GM23248 (cell line): ENCODE data around the gene OR8H2. TPM values are rescaled to one million over a fixed set of nuclear protein-coding genes. Genes with fewer than 3 reads are reported as not detected.
"Not testable (repeated sequence)": the region's sequence is repeated elsewhere in the genome, so short reads cannot be mapped to it uniquely, and the experiment has no call there.

Source experiments
- DNase-seq: peaks from one replicate; pipeline ENCODE4 v3.0.0-alpha.2; 2015
- H2AFZ ChIP-seq: fragments of 200-600 bp; sonication (generic); 2 replicates; pipeline ENCODE4 v1.6.1; 2016; ENCODE audit warnings: antibody characterized with exemption
- H3F3A ChIP-seq: fragments of 200-600 bp; sonication (generic); 2 replicates; pipeline ENCODE4 v1.6.1; 2016; ENCODE audit warnings: mild to moderate bottlenecking, antibody characterized with exemption, mixed run types; ENCODE audit not compliant: insufficient read depth
- H3K27ac ChIP-seq: fragments of 200-600 bp; sonication (generic); 2 replicates; pipeline ENCODE4 v1.5.1; 2016; ENCODE audit warnings: mild to moderate bottlenecking
- H3K27me3 ChIP-seq: fragments of 200-600 bp; sonication (generic); replicated peaks from 2 replicates; pipeline ENCODE4 v1.6.1; 2016; ENCODE audit warnings: mild to moderate bottlenecking; ENCODE audit not compliant: insufficient read depth
- H3K36me3 ChIP-seq: fragments of 200-600 bp; sonication (generic); 2 replicates; pipeline ENCODE4 v1.6.1; 2016; ENCODE audit warnings: low read depth, mild to moderate bottlenecking
- H3K4me1 ChIP-seq: fragments of 200-600 bp; sonication (generic); 2 replicates; pipeline ENCODE4 v1.6.1; 2016; ENCODE audit warnings: mild to moderate bottlenecking; ENCODE audit not compliant: insufficient read depth
- H3K4me2 ChIP-seq: fragments of 200-600 bp; sonication (generic); one replicate; pipeline ENCODE4 v1.6.1; 2016; ENCODE audit warnings: mild to moderate bottlenecking; ENCODE audit not compliant: unreplicated experiment
- H3K4me3 ChIP-seq: fragments of 200-600 bp; sonication (generic); 2 replicates; pipeline ENCODE4 v1.5.1; 2016; ENCODE audit warnings: mild to moderate bottlenecking
- H3K79me2 ChIP-seq: fragments of 200-600 bp; sonication (generic); 2 replicates; pipeline ENCODE4 v1.6.1; 2016; ENCODE audit warnings: mild to moderate bottlenecking; ENCODE audit not compliant: insufficient read depth
- H3K9ac ChIP-seq: fragments of 200-600 bp; sonication (generic); 2 replicates; pipeline ENCODE4 v1.6.1; 2016; ENCODE audit warnings: mild to moderate bottlenecking
- H3K9me2 ChIP-seq: fragments of 200-600 bp; sonication (generic); 2 replicates; pipeline ENCODE4 v1.6.1; 2016; ENCODE audit warnings: mixed run types, mild to moderate bottlenecking, moderate library complexity; ENCODE audit not compliant: insufficient read depth
- H3K9me3 ChIP-seq: fragments of 200-600 bp; sonication (generic); one replicate; pipeline ENCODE4 v1.6.1; 2017; ENCODE audit warnings: low read depth
- H4K20me1 ChIP-seq: fragments of 200-600 bp; sonication (generic); 2 replicates; pipeline ENCODE4 v1.6.0; 2016; ENCODE audit not compliant: insufficient read depth
- EZH2 ChIP-seq: fragments of 200-600 bp; sonication (generic); IDR thresholded peaks from 2 replicates; pipeline ENCODE4 v1.6.1; 2018; ENCODE audit warnings: antibody characterized with exemption, mild to moderate bottlenecking; ENCODE audit not compliant: insufficient read depth, poor library complexity, severe bottlenecking
- EZH2phosphoT487 ChIP-seq: fragments of 200-600 bp; sonication (generic); IDR thresholded peaks from 2 replicates; pipeline ENCODE4 v1.6.1; 2018; ENCODE audit warnings: antibody characterized with exemption, moderate library complexity, mild to moderate bottlenecking, low read depth; ENCODE audit not compliant: insufficient read depth
- WGBS, 2 experiments: methylation state at CpG; one replicate each; pipeline ENCODE4 v1.1.6; 2015 to 2017; ENCODE audit warnings: low lambda C conversion rate in 2 of 2, low coverage in 1 of 2; ENCODE audit errors: missing lambda C conversion rate in 2 of 2; 5-methylcytosine and 5-hydroxymethylcytosine counted together
- in situ Hi-C: fragments of 300-500 bp; cut with MboI; formaldehyde crosslinking; loops from 2 replicates; pipeline ENCODE4 v1.15.0; 2020
- polyA plus RNA-seq: library from polyadenylated mRNA; unstranded; fragments of >200 nt; fragmentation: Nextera tagmentation; extraction: Ambion mirVana; gene quantifications from 2 replicates; pipeline ENCODE4 v1.2.1, GENCODE V29; 2016
- total RNA-seq: library from RNA; depleted of rRNA; stranded (reverse); fragments of >200 nt; shearing (Covaris generic); gene quantifications from 2 replicates; pipeline ENCODE4 v1.2.3, GENCODE V29; 2014; rRNA removed

The OR8H2 gene
- not detected in 2 replicates for total RNA-seq
- polyA plus RNA-seq: not detected in 2 replicates

- no peaks in the 10 kb centered on the region for H3K9me2 ChIP-seq
- no peaks in the 10 kb centered on the region for H4K20me1 ChIP-seq
- no peaks in the 10 kb centered on the region for H3K79me2 ChIP-seq
- H3K9me3 ChIP-seq: no peaks in the 10 kb centered on the region
- no peak within 1 kb of the TSS for H3K4me2 ChIP-seq
- no peaks in the 10 kb centered on the region for H3K4me1 ChIP-seq
- no peak within 1 kb of the TSS for H3K9ac ChIP-seq
- H3K27ac ChIP-seq: no peak within 1 kb of the TSS
- DNase-seq: no peak
- no peaks in the 10 kb centered on the region for H3K27me3 ChIP-seq
- no peaks in the 10 kb centered on the region for H3F3A ChIP-seq
- no peak within 1 kb of the TSS for H3K4me3 ChIP-seq
- no peak for TF ChIP-seq EZH2phosphoT487
- TF ChIP-seq EZH2: no peak
- no peaks in the 10 kb centered on the region for H3K36me3 ChIP-seq
- no peak within 1 kb of the TSS for H2AFZ ChIP-seq
- in situ Hi-C loops: no loop called here
Measured at GRCh38 chr11:56103210-56103737, at the start of gene OR8H2. TSS of gene OR8H2 (plus strand) at chr11:56103687. CDS start at chr11:56105043, 1,356 bp downstream.

- H3K79me2 ChIP-seq, H4K20me1 ChIP-seq, H3F3A ChIP-seq, H3K9me2 ChIP-seq, in situ Hi-C loops, H3K4me1 ChIP-seq, H3K4me2 ChIP-seq, H3K36me3 ChIP-seq, H3K4me3 ChIP-seq, H3K27me3 ChIP-seq, H3K9ac ChIP-seq, H2AFZ ChIP-seq, H3K9me3 ChIP-seq, H3K27ac ChIP-seq, DNase-seq: not testable (repeated sequence)
- 24 to 34% methylated on average over 4 of the region's 4 CpGs for WGBS, 2 experiments
Measured at GRCh38 chr11:56056366-56056765, 47.1 kb upstream of the OR8H2 start.

- H3K9me2 ChIP-seq, H3K4me1 ChIP-seq, H3K79me2 ChIP-seq, H3K36me3 ChIP-seq, H3K27me3 ChIP-seq, DNase-seq, H3K4me3 ChIP-seq, H3K9ac ChIP-seq, H3F3A ChIP-seq, H3K9me3 ChIP-seq, H2AFZ ChIP-seq, H3K27ac ChIP-seq, H4K20me1 ChIP-seq, in situ Hi-C loops, H3K4me2 ChIP-seq: not testable (repeated sequence)
- WGBS, 2 experiments: 9 to 11% methylated on average over 7 of the region's 7 CpGs
Measured at GRCh38 chr11:56057661-56058237, 45.7 kb upstream of the OR8H2 start.

- in situ Hi-C loops: not testable (repeated sequence)
- 31 to 32% methylated on average over 7 of the region's 7 CpGs for WGBS, 2 experiments
Measured at GRCh38 chr11:56058260-56058780, 45.2 kb upstream of the OR8H2 start.

GRCh38 chr11:56066980-56067379 lies 36.5 kb upstream of the OR8H2 start:
- no peaks in the 10 kb centered on the region for H3K79me2 ChIP-seq
- H3K27me3 ChIP-seq: no peaks in the 10 kb centered on the region
- no peaks in the 10 kb centered on the region for H3F3A ChIP-seq
- H2AFZ ChIP-seq: no peak overlapping the region
- 9 to 16% methylated on average over 2 of the region's 2 CpGs for WGBS, 2 experiments
- H4K20me1 ChIP-seq: no peaks in the 10 kb centered on the region
- H3K9ac ChIP-seq: no peak overlapping the region
- DNase-seq: no peak
- no peak overlapping the region for H3K27ac ChIP-seq
- H3K4me2 ChIP-seq: no peak overlapping the region
- H3K4me1 ChIP-seq: no peaks in the 10 kb centered on the region
- H3K9me3 ChIP-seq: no peaks in the 10 kb centered on the region
- no peaks in the 10 kb centered on the region for H3K36me3 ChIP-seq
- TF ChIP-seq EZH2: no peak
- TF ChIP-seq EZH2phosphoT487: no peak
- H3K9me2 ChIP-seq: no peaks in the 10 kb centered on the region
- in situ Hi-C loops: no loop called here
- no peak overlapping the region for H3K4me3 ChIP-seq

More at GRCh38 chr11:56058260-56058780, 45.2 kb upstream of the OR8H2 start:
- H3K79me2 ChIP-seq, H4K20me1 ChIP-seq, H3K9me3 ChIP-seq, H3F3A ChIP-seq, H3K9me2 ChIP-seq, H3K4me1 ChIP-seq, H3K4me3 ChIP-seq, H3K36me3 ChIP-seq, H2AFZ ChIP-seq, DNase-seq, H3K9ac ChIP-seq, H3K4me2 ChIP-seq, H3K27me3 ChIP-seq, H3K27ac ChIP-seq: not testable (repeated sequence)
